Testis (tissue), 3 donors: ENCODE measurements around the gene TPCN2. TPM values are rescaled to one million over a fixed set of nuclear protein-coding genes. Genes with fewer than 3 reads are reported as not detected.
A peak's percentile ranks its signal among the peaks of the same experiment; 100 is the strongest.

ENCODE experiments used
- DNase-seq: peaks from one replicate; pipeline ENCODE4 v3.0.0-alpha.2; 2019
- H3K27ac ChIP-seq, 2 donors: fragments of 200-600 bp; sonication (generic); one replicate each; pipeline ENCODE4 v1.5.1; 2019
- H3K27me3 ChIP-seq: fragments of 200-600 bp; sonication (generic); one replicate; pipeline ENCODE4 v1.5.1; 2019
- H3K36me3 ChIP-seq: fragments of 200-600 bp; sonication (generic); one replicate; pipeline ENCODE4 v1.5.1; 2017; ENCODE audit warnings: low read depth; ENCODE audit errors: missing control alignments
- H3K4me1 ChIP-seq: fragments of 200-600 bp; sonication (generic); one replicate; pipeline ENCODE4 v1.5.1; 2019
- H3K4me3 ChIP-seq, 2 donors: fragments of 200-600 bp; sonication (generic); one replicate each; pipeline ENCODE4 v1.5.1; 2017 to 2019
- H3K9me3 ChIP-seq: fragments of 200-600 bp; sonication (generic); one replicate; pipeline ENCODE4 v1.5.1; 2017
- CTCF ChIP-seq, 3 experiments: fragments of 450-650 bp in 2 of 3; fragments of 200-600 bp in 1 of 3; sonication (generic) in 1 of 3; IDR thresholded peaks; one replicate each; pipeline ENCODE4 v1.5.1; 2016 to 2019; ENCODE audit warnings: antibody characterized with exemption in 3 of 3, mild to moderate bottlenecking in 2 of 3, moderate library complexity in 1 of 3
- POLR2A ChIP-seq: fragments of 450-650 bp; IDR thresholded peaks from one replicate; pipeline ENCODE4 v1.6.1; 2017; ENCODE audit warnings: antibody characterized with exemption, mild to moderate bottlenecking, moderate library complexity
- WGBS, 2 donors: methylation state at CpG; one replicate each; pipeline ENCODE4 v1.1.5; 2018; 5-methylcytosine and 5-hydroxymethylcytosine counted together
- intact Hi-C: fragments of 100-400 bp; cut with DNase I; formaldehyde crosslinking; loops from one replicate; pipeline ENCODE4 v1.15.1; 2023; ENCODE audit warnings: low total_unique reads
- polyA plus RNA-seq: library from polyadenylated mRNA; stranded (reverse); fragments of 350-450 nt; fragmentation: Illumina TruSeq; extraction: RNeasy Lipid Tissue Mini Kit (QIAGEN cat#74804); gene quantifications from one replicate; pipeline ENCODE4 v1.2.3, GENCODE V29; 2014; ENCODE audit warnings: low read depth, low replicate concordance; ENCODE audit not compliant: insufficient read depth
- total RNA-seq, 2 donors: library from RNA; depleted of rRNA; stranded (reverse); fragments of >200 nt; gene quantifications; one replicate each; pipeline ENCODE4 v1.2.3, GENCODE V29; 2016

Gene TPCN2
- total and polyA plus RNA-seq, 3 donors from 2014 or later: 12.9 to 32.5 (median 28.4) TPM

GRCh38 chr11:69048031-69048693 lies 570 bp upstream of the TPCN2 start:
- Histone ChIP-seq H3K27me3 (no peaks in the 10 kb centered on the region), H3K27ac (peak overlapping the region; percentile 94 to 96), H3K36me3 (no peaks in the 10 kb centered on the region), H3K9me3 (no peaks in the 10 kb centered on the region), H3K4me3 (peak overlapping the region; percentile 98), H3K4me1 (peaks cover 40% of the 10 kb centered on the region)
- no peak for TF ChIP-seq POLR2A
- TF ChIP-seq CTCF (IDR thresholded peaks at IDR 0.05): peak in 1 of 3 experiments; percentile 2
- no peak for DNase-seq
- 23 to 25% methylated on average over 11 of the region's 11 CpGs for WGBS, 2 donors
- intact Hi-C loops: no loop called here

DNA sequence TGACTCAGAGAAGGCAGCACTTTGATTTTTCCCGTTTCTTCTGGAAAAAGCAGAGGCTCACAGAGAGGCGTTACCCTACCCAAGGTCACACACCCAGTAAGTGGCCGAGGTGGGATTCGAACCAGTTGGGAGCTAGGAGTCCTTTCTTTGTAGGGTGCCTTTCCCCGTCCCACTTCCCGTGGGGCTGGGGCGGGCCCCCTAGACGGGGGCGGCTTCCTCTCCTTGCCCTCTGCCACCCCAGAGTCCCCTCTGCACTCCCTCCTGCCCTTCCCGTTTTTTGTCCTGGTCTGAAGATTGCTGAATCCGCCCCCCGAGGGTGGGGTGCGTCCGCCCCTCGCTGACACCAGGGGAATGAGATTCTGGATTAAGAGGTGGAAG lies 747 bp downstream of the TPCN2 start:
- peaks cover 35% of the 10 kb centered on the region for H3K4me1 ChIP-seq
- 7 to 16% methylated on average over 13 to 15 of the region's 15 CpGs for WGBS, 2 donors
- no peaks in the 10 kb centered on the region for H3K9me3 ChIP-seq
- H3K27me3 ChIP-seq: no peaks in the 10 kb centered on the region
- H3K36me3 ChIP-seq: no peaks in the 10 kb centered on the region
- TF ChIP-seq CTCF (IDR thresholded peaks at IDR 0.05) (no peak), POLR2A (no peak)
- H3K4me3 ChIP-seq: peak overlapping the region; percentile 98
- intact Hi-C loops: no loop called here
- peak overlapping the region; percentile 94 to 96 for H3K27ac ChIP-seq
- DNase-seq: no peak

GRCh38 chr11:69050592-69051380 lies 2.1 kb downstream of the TPCN2 start:
- peaks cover 35% of the 10 kb centered on the region for H3K4me1 ChIP-seq
- H3K9me3 ChIP-seq: no peaks in the 10 kb centered on the region
- DNase-seq: no peak
- no peak for TF ChIP-seq CTCF (IDR thresholded peaks at IDR 0.05)
- TF ChIP-seq POLR2A: no peak
- no peaks in the 10 kb centered on the region for H3K36me3 ChIP-seq
- peak overlapping the region; percentile 21 to 75 for H3K27ac ChIP-seq
- no peak overlapping the region for H3K4me3 ChIP-seq
- intact Hi-C loops: no loop called here
- no peaks in the 10 kb centered on the region for H3K27me3 ChIP-seq
- WGBS, 2 donors: 63 to 67% methylated on average over 15 to 18 of the region's 18 CpGs

- peaks cover 35% of the 10 kb centered on the region for H3K4me1 ChIP-seq
- peak overlapping the region; percentile 21 to 75 for H3K27ac ChIP-seq
- no peak overlapping the region for H3K4me3 ChIP-seq
- intact Hi-C loops: no loop called here
- no peak for DNase-seq
- TF ChIP-seq CTCF (IDR thresholded peaks at IDR 0.05): no peak
- no peak for TF ChIP-seq POLR2A
- 69 to 75% methylated on average over 16 to 20 of the region's 20 CpGs for WGBS, 2 donors
- H3K9me3 ChIP-seq: no peaks in the 10 kb centered on the region
- H3K36me3 ChIP-seq: no peaks in the 10 kb centered on the region
- H3K27me3 ChIP-seq: no peaks in the 10 kb centered on the region
Measured at GRCh38 chr11:69051381-69052342, 2.9 kb downstream of the TPCN2 start.
